NT2/D1 (cell line): Measurements from ENCODE around the gene PRKAR1A.

Source experiments
- SUZ12 ChIP-seq: IDR thresholded peaks from 2 replicates; pipeline ENCODE4 v1.6.1; 2011; ENCODE audit not compliant: insufficient read length, insufficient read depth; ENCODE audit errors: extremely low read depth
- YY1 ChIP-seq: IDR thresholded peaks from 2 replicates; pipeline ENCODE4 v1.6.1; 2011; ENCODE audit not compliant: insufficient read length, insufficient read depth
- ZNF274 ChIP-seq: IDR thresholded peaks from 2 replicates; pipeline ENCODE4 v1.6.1; 2011; ENCODE audit warnings: mild to moderate bottlenecking, low read depth, low read length

DNA sequence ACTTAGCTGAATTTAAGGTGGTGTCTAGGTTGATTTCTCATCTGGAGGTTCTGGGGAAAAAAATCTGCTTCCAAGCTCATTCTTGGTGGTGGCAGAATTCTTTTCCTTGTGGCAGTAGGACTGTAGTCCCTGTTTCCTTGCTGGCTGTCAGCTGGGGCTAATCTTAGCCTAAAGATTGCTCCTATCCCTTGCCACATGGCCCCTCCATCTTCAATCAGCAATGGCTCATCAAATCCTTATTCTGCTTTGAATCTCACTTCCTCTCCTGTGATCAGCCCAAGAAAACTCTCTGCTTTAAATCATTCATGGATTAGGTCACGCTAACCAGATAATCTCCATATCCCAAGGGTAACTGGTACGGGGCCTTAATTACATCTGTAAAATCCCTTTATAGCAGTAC is 82.3 kb downstream of the PRKAR1A start:
- TF ChIP-seq YY1, result no peak
- no peak for TF ChIP-seq SUZ12
- TF ChIP-seq ZNF274, result no peak
